ENCODE data around the gene AKAP6. TPM values are rescaled to one million over a fixed set of nuclear protein-coding genes. Genes with fewer than 3 reads are reported as not detected.

The AKAP6 gene
- total and polyA plus RNA-seq, 4 donors, result 0.42 to 3.2 (median 1.7) TPM

GRCh38 chr14:32474478-32475195 lies 145.5 kb downstream of the AKAP6 start:
- H3K27ac ChIP-seq (ENCODE audit: low read depth in 1 of 2, low read length in 2 of 2), result no peak overlapping the region
- TF ChIP-seq TAF1 (conservative IDR thresholded peaks at IDR 0.05), result no peak
- TF ChIP-seq FOXA2 (IDR thresholded peaks at IDR 0.05), result no peak
- TF ChIP-seq, protein P1, sequence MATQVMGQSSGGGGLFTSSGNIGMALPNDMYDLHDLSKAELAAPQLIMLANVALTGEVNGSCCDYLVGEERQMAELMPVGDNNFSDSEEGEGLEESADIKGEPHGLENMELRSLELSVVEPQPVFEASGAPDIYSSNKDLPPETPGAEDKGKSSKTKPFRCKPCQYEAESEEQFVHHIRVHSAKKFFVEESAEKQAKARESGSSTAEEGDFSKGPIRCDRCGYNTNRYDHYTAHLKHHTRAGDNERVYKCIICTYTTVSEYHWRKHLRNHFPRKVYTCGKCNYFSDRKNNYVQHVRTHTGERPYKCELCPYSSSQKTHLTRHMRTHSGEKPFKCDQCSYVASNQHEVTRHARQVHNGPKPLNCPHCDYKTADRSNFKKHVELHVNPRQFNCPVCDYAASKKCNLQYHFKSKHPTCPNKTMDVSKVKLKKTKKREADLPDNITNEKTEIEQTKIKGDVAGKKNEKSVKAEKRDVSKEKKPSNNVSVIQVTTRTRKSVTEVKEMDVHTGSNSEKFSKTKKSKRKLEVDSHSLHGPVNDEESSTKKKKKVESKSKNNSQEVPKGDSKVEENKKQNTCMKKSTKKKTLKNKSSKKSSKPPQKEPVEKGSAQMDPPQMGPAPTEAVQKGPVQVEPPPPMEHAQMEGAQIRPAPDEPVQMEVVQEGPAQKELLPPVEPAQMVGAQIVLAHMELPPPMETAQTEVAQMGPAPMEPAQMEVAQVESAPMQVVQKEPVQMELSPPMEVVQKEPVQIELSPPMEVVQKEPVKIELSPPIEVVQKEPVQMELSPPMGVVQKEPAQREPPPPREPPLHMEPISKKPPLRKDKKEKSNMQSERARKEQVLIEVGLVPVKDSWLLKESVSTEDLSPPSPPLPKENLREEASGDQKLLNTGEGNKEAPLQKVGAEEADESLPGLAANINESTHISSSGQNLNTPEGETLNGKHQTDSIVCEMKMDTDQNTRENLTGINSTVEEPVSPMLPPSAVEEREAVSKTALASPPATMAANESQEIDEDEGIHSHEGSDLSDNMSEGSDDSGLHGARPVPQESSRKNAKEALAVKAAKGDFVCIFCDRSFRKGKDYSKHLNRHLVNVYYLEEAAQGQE (IDR thresholded peaks at IDR 0.05), result no peak
- TF ChIP-seq HNF4G (IDR thresholded peaks at IDR 0.05), result no peak
- no peak for TF ChIP-seq RAD21 (IDR thresholded peaks at IDR 0.05)
- no peak for TF ChIP-seq NR2F2 (IDR thresholded peaks at IDR 0.05)
- TF ChIP-seq JUND (IDR thresholded peaks at IDR 0.05), result no peak
- no peak for TF ChIP-seq GABPA (IDR thresholded peaks at IDR 0.05 in 1 of 2, conservative IDR thresholded peaks at IDR 0.05 in 1 of 2)
- no peak for TF ChIP-seq EGR1 (IDR thresholded peaks at IDR 0.05; ENCODE audit: low read depth in 2 of 2)
- no peak for TF ChIP-seq CTCF (IDR thresholded peaks at IDR 0.05; ENCODE audit: low read depth, low read length, missing input control)
- TF ChIP-seq FOXA1 (IDR thresholded peaks at IDR 0.05), result no peak
- TF ChIP-seq MAX (IDR thresholded peaks at IDR 0.05), result no peak
- TF ChIP-seq, protein P2, sequence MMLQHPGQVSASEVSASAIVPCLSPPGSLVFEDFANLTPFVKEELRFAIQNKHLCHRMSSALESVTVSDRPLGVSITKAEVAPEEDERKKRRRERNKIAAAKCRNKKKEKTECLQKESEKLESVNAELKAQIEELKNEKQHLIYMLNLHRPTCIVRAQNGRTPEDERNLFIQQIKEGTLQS (IDR thresholded peaks at IDR 0.05), result no peak
- TF ChIP-seq RXRA (IDR thresholded peaks at IDR 0.05), result no peak
- no peak for TF ChIP-seq HNF4A (conservative IDR thresholded peaks at IDR 0.05)

DNA sequence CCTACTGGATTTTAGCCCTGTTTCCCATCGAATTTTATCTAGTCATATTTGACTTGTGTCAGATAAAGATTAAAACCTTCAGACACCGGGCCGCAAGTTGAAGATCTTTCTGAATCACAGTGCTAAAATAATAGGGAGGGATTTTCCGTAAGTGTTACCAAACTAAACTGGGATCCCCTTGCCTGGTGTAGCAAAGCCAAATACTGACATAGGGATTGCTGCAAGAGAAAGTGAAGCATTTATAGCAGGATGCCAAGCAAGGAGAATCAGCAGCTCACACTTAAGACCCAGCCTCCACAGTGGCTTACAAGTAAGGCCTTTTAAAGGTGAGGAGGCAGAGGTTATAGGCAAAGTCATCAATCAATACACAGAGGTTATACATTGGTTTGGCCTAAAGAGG lies 147.4 kb downstream of the AKAP6 start:
- no peaks in the 10 kb centered on the region for H3K27me3 ChIP-seq (ENCODE audit: control insufficient read depth in 4 of 4, insufficient read depth in 4 of 4, low read length in 3 of 4)
- no peak overlapping the region for H3K4me3 ChIP-seq (ENCODE audit: low read depth in 1 of 3, low read length in 3 of 3)
- H3K27ac ChIP-seq (ENCODE audit: low read depth in 1 of 2, low read length in 2 of 2), result no peak overlapping the region
- 78% methylated on average over 4 of the region's 4 CpGs for WGBS
- no peak overlapping the region for H3K9ac ChIP-seq (ENCODE audit: low read depth in 1 of 2, low read length in 2 of 2)
- no peak for DNase-seq (ENCODE audit: low spot score)
- no peaks in the 10 kb centered on the region for H3K9me3 ChIP-seq (ENCODE audit: control insufficient read depth in 4 of 4, low read length in 3 of 4)
- H3K36me3 ChIP-seq (ENCODE audit: control insufficient read depth in 4 of 4, insufficient read depth in 3 of 4, low read depth in 1 of 4, low read length in 3 of 4), result no peaks in the 10 kb centered on the region
- H3K4me1 ChIP-seq (ENCODE audit: control insufficient read depth in 4 of 4, insufficient read depth in 4 of 4, low read length in 3 of 4), result peaks cover 1 to 18% (median 12%) of the 10 kb centered on the region in 4 donors
- no peak for TF ChIP-seq TAF1 (conservative IDR thresholded peaks at IDR 0.05)
- TF ChIP-seq, protein P1 (IDR thresholded peaks at IDR 0.05), result no peak
- TF ChIP-seq RXRA (IDR thresholded peaks at IDR 0.05), result no peak
- TF ChIP-seq EGR1 (IDR thresholded peaks at IDR 0.05; ENCODE audit: low read depth in 2 of 2), result no peak
- TF ChIP-seq YY1 (IDR thresholded peaks at IDR 0.05), result no peak
- no peak for TF ChIP-seq SP1 (IDR thresholded peaks at IDR 0.05)
- TF ChIP-seq JUND (IDR thresholded peaks at IDR 0.05), result no peak
- TF ChIP-seq, protein P2 (IDR thresholded peaks at IDR 0.05), result no peak
- TF ChIP-seq NR2F2 (IDR thresholded peaks at IDR 0.05), result no peak
- no peak for TF ChIP-seq GABPA (IDR thresholded peaks at IDR 0.05 in 1 of 2, conservative IDR thresholded peaks at IDR 0.05 in 1 of 2)
- no peak for TF ChIP-seq FOXA1 (IDR thresholded peaks at IDR 0.05)
- no peak for TF ChIP-seq RAD21 (IDR thresholded peaks at IDR 0.05)
- no peak for TF ChIP-seq ZBTB33 (IDR thresholded peaks at IDR 0.05)
- no peak for TF ChIP-seq HNF4G (IDR thresholded peaks at IDR 0.05)

More at GRCh38 chr14:32474478-32475195, 145.5 kb downstream of the AKAP6 start:
- Histone ChIP-seq H3K4me3 (ENCODE audit: low read depth in 1 of 3, low read length in 3 of 3) (no peak overlapping the region), H3K4me1 (ENCODE audit: control insufficient read depth in 4 of 4, insufficient read depth in 4 of 4, low read length in 3 of 4) (peaks cover 1 to 18% (median 12%) of the 10 kb centered on the region in 4 donors), H3K9ac (ENCODE audit: low read depth in 1 of 2, low read length in 2 of 2) (no peak overlapping the region), H3K36me3 (ENCODE audit: control insufficient read depth in 4 of 4, insufficient read depth in 3 of 4, low read depth in 1 of 4, low read length in 3 of 4) (no peaks in the 10 kb centered on the region), H3K27me3 (ENCODE audit: control insufficient read depth in 4 of 4, insufficient read depth in 4 of 4, low read length in 3 of 4) (no peaks in the 10 kb centered on the region), H3K9me3 (ENCODE audit: control insufficient read depth in 4 of 4, low read length in 3 of 4) (no peaks in the 10 kb centered on the region)
- 84% methylated on average over 5 of the region's 5 CpGs for WGBS
- DNase-seq (ENCODE audit: low spot score), result no peak
